HepG2 (cell line): Measurements from ENCODE around the gene DRG1. TPM values are rescaled to one million over a fixed set of nuclear protein-coding genes. Genes with fewer than 3 reads are reported as not detected.
"Not testable (repeated sequence)": the region's sequence is repeated elsewhere in the genome, so short reads cannot be mapped to it uniquely, and the experiment has no call there.

Source experiments
- ATAC-seq: fragments of 200-7000 bp; cut with Tn5 transposase; 3 replicates; pipeline ENCODE4 v1.9.1; 2020; ENCODE audit warnings: mild to moderate bottlenecking, moderate library complexity
- BruUV-seq: library from RNA; stranded (reverse); fragments of 400-500 nt; replicated peaks from 2 replicates; lab custom pipeline; 2021; lab: Mats Ljungman, UMichigan
- CTCF ChIA-PET: fragments of 300-600 bp; formaldehyde crosslinking; extraction: SDS; loops from one replicate; lab custom pipeline; 2021; ENCODE audit warnings: low total read pairs, inconsistent platforms, low intra/inter-chr PET ratio; lab: Yijun Ruan, JAX
- POLR2A ChIA-PET: fragments of 350-600 bp; sonication (Branson Sonifier 250); formaldehyde crosslinking; loops from one replicate; lab custom pipeline; 2020; ENCODE audit warnings: antibody characterized with exemption, inconsistent platforms; lab: Yijun Ruan, JAX
- DNase-seq: peaks from one replicate; pipeline ENCODE4 v3.0.0-alpha.2; 2015; ENCODE audit warnings: low spot score
- FAIRE-seq: peaks from 3 replicates; lab custom pipeline; 2011; peaks lifted over from hg19 to GRCh38; lab: Jason Lieb, UNC
- H2AFZ ChIP-seq: one replicate; pipeline ENCODE4 v1.6.1; 2011; ENCODE audit warnings: low read length, inconsistent platforms
- H3K27ac ChIP-seq: fragments of 300-600 bp; 3 replicates; pipeline ENCODE4 v1.8.0; 2011; ENCODE audit warnings: mixed run types, mild to moderate bottlenecking, mixed read lengths, low read length, inconsistent platforms; ENCODE audit not compliant: insufficient read depth; ENCODE audit errors: extremely low read length
- H3K27me3 ChIP-seq, 2 experiments: fragments of 200-600 bp in 1 of 2; 2 replicates in 1 of 2; 3 replicates in 1 of 2; pipeline versions ENCODE4 v1.6.0 to v1.8.0; 2011; ENCODE audit warnings: low read length in 2 of 2, mild to moderate bottlenecking in 2 of 2, moderate library complexity in 2 of 2, inconsistent platforms in 1 of 2; ENCODE audit not compliant: insufficient read depth in 2 of 2, control insufficient read depth in 1 of 2
- H3K36me3 ChIP-seq, 2 experiments: fragments of 200-600 bp in 1 of 2; replicated peaks in 1 of 2; 2 replicates in 1 of 2; 3 replicates in 1 of 2; pipeline versions ENCODE4 v1.5.1 to v1.8.0; 2011; ENCODE audit warnings: low read length in 2 of 2, inconsistent platforms in 1 of 2; ENCODE audit not compliant: insufficient read depth in 2 of 2, control insufficient read depth in 1 of 2
- H3K4me1 ChIP-seq: 2 replicates; pipeline ENCODE4 v1.5.1; 2012; ENCODE audit warnings: low read length, inconsistent platforms; ENCODE audit not compliant: insufficient read depth
- H3K4me2 ChIP-seq: 2 replicates; pipeline ENCODE4 v1.6.0; 2011; ENCODE audit warnings: low read depth, low read length, inconsistent platforms
- H3K4me3 ChIP-seq, 3 experiments: fragments of 200-600 bp in 1 of 3; sonication (generic), shearing (Covaris generic) in 1 of 3; replicated peaks in 1 of 3; 2 replicates each; pipeline ENCODE4 v1.5.1; 2011 to 2016; ENCODE audit warnings: low read length in 3 of 3, inconsistent platforms in 2 of 3, low read depth in 2 of 3, mild to moderate bottlenecking in 2 of 3, control low read depth in 1 of 3, mixed read lengths in 1 of 3; ENCODE audit not compliant: insufficient read depth in 1 of 3
- H3K79me2 ChIP-seq: one replicate; pipeline ENCODE4 v1.6.1; 2011; ENCODE audit warnings: low read length, inconsistent platforms; ENCODE audit not compliant: insufficient read depth
- H3K9ac ChIP-seq: 2 replicates; pipeline ENCODE4 v1.6.0; 2011; ENCODE audit warnings: mild to moderate bottlenecking, low read depth, low read length, inconsistent platforms; ENCODE audit not compliant: insufficient read depth
- H3K9me3 ChIP-seq: 2 replicates; pipeline ENCODE4 v1.5.1; 2012; ENCODE audit warnings: mild to moderate bottlenecking, low read length
- H4K20me1 ChIP-seq: 2 replicates; pipeline ENCODE4 v1.6.0; 2011; ENCODE audit warnings: inconsistent platforms, mild to moderate bottlenecking, low read length, moderate library complexity; ENCODE audit not compliant: insufficient read depth
- HOMEZ ChIP-seq: IDR thresholded peaks from 2 replicates; pipeline ENCODE4 v1.6.1; 2016; ENCODE audit warnings: low read depth
- SCMH1 ChIP-seq: sonication (generic); formaldehyde crosslinking; IDR thresholded peaks from 2 replicates; pipeline ENCODE4 v1.9.0; 2021; ENCODE audit warnings: missing genetic modification reagents, mild to moderate bottlenecking, borderline replicate concordance
- TEAD2 ChIP-seq: sonication (generic); formaldehyde crosslinking; IDR thresholded peaks from 2 replicates; pipeline ENCODE4 v1.9.0; 2021; ENCODE audit warnings: missing genetic modification reagents
- ZEB1 ChIP-seq: IDR thresholded peaks from 2 replicates; pipeline ENCODE4 v1.6.1; 2012; ENCODE audit warnings: mild to moderate bottlenecking, low read depth, inconsistent platforms; ENCODE audit not compliant: insufficient replicate concordance
- ZNF121 ChIP-seq: sonication (generic); formaldehyde crosslinking; IDR thresholded peaks from 2 replicates; pipeline ENCODE4 v1.5.0; 2020; ENCODE audit warnings: mild to moderate bottlenecking, missing genetic modification reagents
- ZNF263 ChIP-seq: sonication (generic); formaldehyde crosslinking; IDR thresholded peaks from 2 replicates; pipeline ENCODE4 v1.4.0; 2020; ENCODE audit warnings: missing genetic modification reagents
- ZNF3 ChIP-seq: IDR thresholded peaks from 2 replicates; pipeline ENCODE4 v1.7.0; 2017; ENCODE audit warnings: inconsistent platforms
- ZNF326 ChIP-seq: sonication (generic); formaldehyde crosslinking; IDR thresholded peaks from 2 replicates; pipeline ENCODE4 v1.4.0; 2020; ENCODE audit warnings: missing genetic modification reagents, borderline replicate concordance
- ZNF33B ChIP-seq: sonication (generic); formaldehyde crosslinking; IDR thresholded peaks from 2 replicates; pipeline ENCODE4 v1.5.1; 2020; ENCODE audit warnings: mild to moderate bottlenecking, missing genetic modification reagents
- ZNF556 ChIP-seq: sonication (generic); formaldehyde crosslinking; IDR thresholded peaks from 2 replicates; pipeline ENCODE4 v1.4.0; 2020; ENCODE audit warnings: mild to moderate bottlenecking, missing genetic modification reagents, borderline replicate concordance
- WGBS: methylation state at CpG from one replicate; pipeline ENCODE4 v1.1.6; 2017; ENCODE audit warnings: low lambda C conversion rate; 5-methylcytosine and 5-hydroxymethylcytosine counted together
- in situ Hi-C: cut with HindIII; loops from 2 replicates; pipeline ENCODE4 v1.10.0; 2017; ENCODE audit warnings: low pct_unique_long_range_greater_than_20kb; ENCODE audit not compliant: extremely low pct_ligation_motif_present
- intact Hi-C: fragments of 100-400 bp; cut with micrococcal nuclease; formaldehyde crosslinking; loops from one replicate; pipeline ENCODE4 v1.10.0; 2022; ENCODE audit not compliant: unreplicated experiment
- polyA plus RNA-seq, 8 experiments: library from polyadenylated mRNA; depleted of rRNA in 3 of 8; stranded (reverse) in 7 of 8; unstranded in 1 of 8; fragments of >200 nt; fragmentation: Illumina TruSeq in 4 of 8; extraction: Trizol in 4 of 8; gene quantifications; 2 replicates each; pipeline versions ENCODE4 v1.2.1 to v1.2.3, GENCODE V29; 2011 to 2016; ENCODE audit warnings: low read depth in 4 of 8, missing spikeins in 1 of 8, mixed read lengths in 1 of 8; ENCODE audit not compliant: insufficient read depth in 1 of 8
- total RNA-seq, 5 experiments: library from RNA; depleted of rRNA; stranded (reverse); fragments of >200 nt; fragmentation: Illumina TruSeq; extraction: Trizol; gene quantifications; 2 replicates each; pipeline ENCODE4 v1.2.3, GENCODE V29; 2016; ENCODE audit warnings: low read depth in 1 of 5
- TF ChIP-seq, protein P1 (sequence below): sonication (generic); formaldehyde crosslinking; IDR thresholded peaks from 2 replicates; pipeline ENCODE4 v1.4.0; 2020; ENCODE audit warnings: missing genetic modification reagents, borderline replicate concordance

The DRG1 gene
- total and polyA plus RNA-seq, 2 of the 13 experiments (the other 11 are each of a cell fraction or from before 2014, with no cell fraction given): 59.0 to 94.8 TPM

GRCh38 chr22:31402350-31402749, 2.9 kb downstream of the DRG1 start:
- BruUV-seq, FAIRE-seq, H3K27me3 ChIP-seq, H3K4me2 ChIP-seq, H2AFZ ChIP-seq, CTCF ChIA-PET, H3K27ac ChIP-seq, H3K4me3 ChIP-seq, H3K9me3 ChIP-seq, DNase-seq, intact Hi-C loops, POLR2A ChIA-PET, H4K20me1 ChIP-seq, ATAC-seq, in situ Hi-C loops, H3K9ac ChIP-seq: not testable (repeated sequence)
- Histone ChIP-seq H3K79me2 (peaks cover 45% of the 10 kb centered on the region), H3K36me3 (peaks cover 8 to 40% of the 10 kb centered on the region in 2 experiments), H3K4me1 (peaks cover 23% of the 10 kb centered on the region)
- 0 out of 2 replicates have a peak, but pooled peaks have one; percentile 49 for TF ChIP-seq ZNF121 (CRISPR knock-in tag)
- WGBS: 95% methylated on average over 2 of the region's 2 CpGs

DNA sequence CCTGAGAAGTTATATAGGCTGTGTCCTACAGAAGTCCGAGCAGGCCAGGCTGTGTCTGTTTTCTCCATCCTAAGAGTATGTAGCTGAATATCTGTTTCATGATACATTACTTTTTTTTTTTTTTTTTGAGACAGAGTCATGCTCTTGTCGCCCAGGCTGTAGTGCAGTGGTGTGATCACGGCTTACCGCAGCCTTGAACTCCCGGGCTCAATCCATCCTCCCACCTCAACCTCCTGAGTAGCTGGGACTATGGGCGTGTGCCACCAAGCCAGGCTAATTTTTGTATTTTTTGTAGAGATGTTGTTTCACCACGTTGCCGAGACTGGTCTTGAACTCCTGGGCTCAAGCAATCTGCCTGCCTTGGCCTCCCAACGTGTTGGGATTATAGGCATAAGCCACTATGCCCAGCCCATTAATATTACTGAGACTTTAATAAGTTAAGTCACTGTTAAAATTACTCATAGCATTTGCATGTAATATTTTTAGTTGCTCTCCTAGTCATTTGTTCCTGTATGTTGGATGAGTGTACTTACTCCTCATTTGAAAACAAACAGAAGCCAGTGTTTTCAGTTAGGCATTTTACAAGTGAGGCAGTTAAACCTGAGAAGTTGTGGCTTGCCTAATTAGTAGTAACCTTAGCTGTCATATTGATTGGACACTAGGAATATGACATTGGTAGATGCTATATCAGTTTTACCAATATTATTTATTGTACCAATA, 26.1 kb downstream of the DRG1 start:
- WGBS: 98% methylated on average over 9 of the region's 9 CpGs
- H3K36me3 ChIP-seq: peaks cover 24 to 73% of the 10 kb centered on the region in 2 experiments
- no peak overlapping the region for H3K4me3 ChIP-seq
- H3K4me1 ChIP-seq: no peaks in the 10 kb centered on the region
- FAIRE-seq (no peak), ATAC-seq (no peak), DNase-seq (no peak)
- no peaks in the 10 kb centered on the region for H3K9me3 ChIP-seq
- H3K27ac ChIP-seq: no peak overlapping the region
- H3K27me3 ChIP-seq: no peaks in the 10 kb centered on the region
- in situ Hi-C loops (no loop called here), intact Hi-C loops (no loop called here)
- no peak overlapping the region for H3K4me2 ChIP-seq
- no peak overlapping the region for H2AFZ ChIP-seq
- no TSS peak for BruUV-seq
- ChIA-PET CTCF (no interaction called here), POLR2A (no interaction called here)
- H3K79me2 ChIP-seq: no peaks in the 10 kb centered on the region
- H4K20me1 ChIP-seq: no peaks in the 10 kb centered on the region
- H3K9ac ChIP-seq: no peak overlapping the region
- TF ChIP-seq ZNF3 (no peak), SCMH1 (CRISPR knock-in tag) (no peak), ZNF556 (CRISPR knock-in tag) (no peak), ZNF326 (CRISPR knock-in tag) (no peak), ZNF121 (CRISPR knock-in tag) (no peak), HOMEZ (no peak), ZEB1 (no peak), ZNF33B (CRISPR knock-in tag) (no peak), ZNF263 (no peak), TEAD2 (no peak)
- TF ChIP-seq, protein P1, sequence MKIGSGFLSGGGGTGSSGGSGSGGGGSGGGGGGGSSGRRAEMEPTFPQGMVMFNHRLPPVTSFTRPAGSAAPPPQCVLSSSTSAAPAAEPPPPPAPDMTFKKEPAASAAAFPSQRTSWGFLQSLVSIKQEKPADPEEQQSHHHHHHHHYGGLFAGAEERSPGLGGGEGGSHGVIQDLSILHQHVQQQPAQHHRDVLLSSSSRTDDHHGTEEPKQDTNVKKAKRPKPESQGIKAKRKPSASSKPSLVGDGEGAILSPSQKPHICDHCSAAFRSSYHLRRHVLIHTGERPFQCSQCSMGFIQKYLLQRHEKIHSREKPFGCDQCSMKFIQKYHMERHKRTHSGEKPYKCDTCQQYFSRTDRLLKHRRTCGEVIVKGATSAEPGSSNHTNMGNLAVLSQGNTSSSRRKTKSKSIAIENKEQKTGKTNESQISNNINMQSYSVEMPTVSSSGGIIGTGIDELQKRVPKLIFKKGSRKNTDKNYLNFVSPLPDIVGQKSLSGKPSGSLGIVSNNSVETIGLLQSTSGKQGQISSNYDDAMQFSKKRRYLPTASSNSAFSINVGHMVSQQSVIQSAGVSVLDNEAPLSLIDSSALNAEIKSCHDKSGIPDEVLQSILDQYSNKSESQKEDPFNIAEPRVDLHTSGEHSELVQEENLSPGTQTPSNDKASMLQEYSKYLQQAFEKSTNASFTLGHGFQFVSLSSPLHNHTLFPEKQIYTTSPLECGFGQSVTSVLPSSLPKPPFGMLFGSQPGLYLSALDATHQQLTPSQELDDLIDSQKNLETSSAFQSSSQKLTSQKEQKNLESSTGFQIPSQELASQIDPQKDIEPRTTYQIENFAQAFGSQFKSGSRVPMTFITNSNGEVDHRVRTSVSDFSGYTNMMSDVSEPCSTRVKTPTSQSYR: no peak
